Hepatocyte (in vitro differentiated cells): ENCODE measurements around the gene SLC18A2.

Source experiments
- CTCF ChIP-seq: fragments of 200-600 bp; sonication (generic); IDR thresholded peaks from 2 replicates; pipeline ENCODE4 v1.5.1; 2016; ENCODE audit warnings: antibody characterized with exemption, mild to moderate bottlenecking; ENCODE audit not compliant: poor library complexity
- EZH2 ChIP-seq: fragments of 200-600 bp; sonication (generic); IDR thresholded peaks from 2 replicates; pipeline ENCODE4 v1.6.1; 2016; ENCODE audit warnings: antibody characterized with exemption, mild to moderate bottlenecking, borderline replicate concordance
- EZH2phosphoT487 ChIP-seq: fragments of 200-600 bp; sonication (generic); IDR thresholded peaks from one replicate; pipeline ENCODE4 v1.6.1; 2018; ENCODE audit warnings: antibody characterized with exemption, mild to moderate bottlenecking, low read depth, moderate library complexity; ENCODE audit not compliant: unreplicated experiment, severe bottlenecking

GRCh38 chr10:117255835-117256460 is 15.0 kb downstream of the SLC18A2 start:
- no peak for TF ChIP-seq EZH2
- TF ChIP-seq CTCF, result no peak
- TF ChIP-seq EZH2phosphoT487, result no peak
